Upper lobe of left lung (tissue), 6 donors: ENCODE data around the gene ZNF813. TPM values are rescaled to one million over a fixed set of nuclear protein-coding genes. Genes with fewer than 3 reads are reported as not detected.

Experiments
- ATAC-seq, 2 donors: fragments of 200-7000 bp; cut with Tn5 transposase; one replicate each; pipeline ENCODE4 v1.9.1; 2022; ENCODE audit warnings: mild to moderate bottlenecking in 2 of 2, moderate library complexity in 2 of 2; ENCODE audit not compliant: low FRiP score in 2 of 2
- DNase-seq, 2 donors: peaks; one replicate each; pipeline ENCODE4 v3.0.0-alpha.2; 2019 to 2020
- H3K27ac ChIP-seq, 4 donors: fragments of 200-600 bp; sonication (generic); one replicate each; pipeline ENCODE4 v1.5.1; 2016 to 2019
- H3K27me3 ChIP-seq, 4 donors: fragments of 200-600 bp; sonication (generic); one replicate each; pipeline ENCODE4 v1.5.1; 2017 to 2019
- H3K36me3 ChIP-seq, 4 donors: fragments of 200-600 bp; sonication (generic); one replicate each; pipeline ENCODE4 v1.5.1; 2016 to 2019
- H3K4me1 ChIP-seq, 4 donors: fragments of 200-600 bp; sonication (generic); one replicate each; pipeline ENCODE4 v1.5.1; 2018 to 2019
- H3K4me3 ChIP-seq, 4 donors: fragments of 200-600 bp; sonication (generic); one replicate each; pipeline ENCODE4 v1.5.1; 2017 to 2019; ENCODE audit warnings: mild to moderate bottlenecking in 2 of 4, moderate library complexity in 1 of 4
- H3K9me3 ChIP-seq, 4 donors: fragments of 200-600 bp; sonication (generic); one replicate each; pipeline ENCODE4 v1.5.1; 2018 to 2019
- EP300 ChIP-seq, 4 donors: sonication (generic); formaldehyde crosslinking; IDR thresholded peaks; one replicate each; pipeline ENCODE4 v1.5.1; 2017; ENCODE audit warnings: antibody characterized with exemption in 4 of 4, control low read depth in 2 of 4
- POLR2A ChIP-seq, 4 donors: fragments of 450-650 bp; IDR thresholded peaks; one replicate each; pipeline ENCODE4 v1.5.1; 2016 to 2017; ENCODE audit warnings: antibody characterized with exemption in 4 of 4, mild to moderate bottlenecking in 2 of 4
- POLR2AphosphoS5 ChIP-seq, 2 donors: sonication (generic); formaldehyde crosslinking; IDR thresholded peaks; one replicate each; pipeline ENCODE4 v1.5.1; 2017; ENCODE audit warnings: antibody characterized with exemption in 2 of 2
- WGBS, 2 donors: methylation state at CpG; one replicate each; pipeline ENCODE4 v1.1.5; 2017 to 2018; 5-methylcytosine and 5-hydroxymethylcytosine counted together
- total RNA-seq, 6 donors: library from RNA; depleted of rRNA in 4 of 6; stranded (reverse); fragments of >200 nt in 4 of 6; gene quantifications; one replicate each; pipeline versions ENCODE4 v1.1.0 to v1.2.1, GENCODE V29; 2016 to 2021
- TF ChIP-seq, protein P1 (sequence below), 6 experiments: fragments of 450-650 bp in 4 of 6; fragments of 200-600 bp in 2 of 6; sonication (generic) in 2 of 6; IDR thresholded peaks; one replicate each; pipeline ENCODE4 v1.5.1; 2016 to 2019; ENCODE audit warnings: antibody characterized with exemption in 6 of 6
- donor health status: DM: no; HTN: no; CAD: no; lungs with moderate emphysema.
- donor health status: DM: no; HTN: yes; CAD: no; lungs with severe emphysema.

The ZNF813 gene
- total RNA-seq, 6 donors from 2014 or later: 2.2 to 8.4 (median 3.1) TPM

DNA sequence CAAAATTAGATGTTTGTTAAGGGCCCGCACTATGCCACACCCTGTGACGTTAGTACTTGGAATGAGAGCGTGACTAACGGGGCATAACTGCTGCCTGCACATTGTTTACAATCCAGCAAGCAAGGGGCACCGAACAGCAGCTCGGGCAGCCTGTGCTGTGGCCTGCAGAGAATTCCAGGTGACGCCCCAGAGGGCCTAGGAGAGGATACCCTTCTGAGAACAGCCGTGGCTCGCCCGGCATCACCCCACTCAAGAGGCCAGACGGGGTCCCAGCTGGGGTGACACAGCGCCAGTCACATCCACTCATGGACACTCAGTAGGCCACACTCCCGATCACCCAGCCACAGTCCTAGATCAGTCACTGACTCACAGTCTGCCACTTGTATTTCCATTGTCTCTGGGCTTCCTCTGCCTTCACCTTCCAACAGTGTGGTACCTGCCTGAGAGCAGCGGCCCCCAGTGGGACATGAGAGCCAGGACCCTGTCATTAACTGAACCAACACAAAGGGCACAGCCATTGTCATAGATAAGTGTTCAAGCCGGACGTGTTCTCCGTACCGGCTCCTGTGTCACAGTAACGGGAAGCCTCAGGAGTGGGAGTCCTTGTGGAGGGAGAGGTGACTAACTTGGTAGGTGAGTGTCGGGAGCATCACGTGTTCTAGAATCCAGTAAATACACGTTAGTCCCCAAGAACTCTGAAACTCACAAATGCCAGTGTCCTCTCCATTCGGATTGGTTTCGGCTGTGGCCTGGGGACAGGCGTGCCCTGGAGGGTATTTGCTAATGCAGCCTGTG is 77.9 kb downstream of the ZNF813 start:
- Histone ChIP-seq H3K27me3 (no peaks in the 10 kb centered on the region), H3K4me1 (peaks cover 13 to 41% (median 38%) of the 10 kb centered on the region in 4 donors), H3K36me3 (peaks cover 0 to 37% (median 5%) of the 10 kb centered on the region in 4 donors), H3K4me3 (no peak overlapping the region), H3K27ac (peak overlapping the region; percentile 72 to 86 (median 78)), H3K9me3 (no peaks in the 10 kb centered on the region)
- no peak for TF ChIP-seq EP300 (IDR thresholded peaks at IDR 0.05)
- TF ChIP-seq POLR2AphosphoS5 (IDR thresholded peaks at IDR 0.05): peak; percentile 20 to 36
- TF ChIP-seq, protein P1, sequence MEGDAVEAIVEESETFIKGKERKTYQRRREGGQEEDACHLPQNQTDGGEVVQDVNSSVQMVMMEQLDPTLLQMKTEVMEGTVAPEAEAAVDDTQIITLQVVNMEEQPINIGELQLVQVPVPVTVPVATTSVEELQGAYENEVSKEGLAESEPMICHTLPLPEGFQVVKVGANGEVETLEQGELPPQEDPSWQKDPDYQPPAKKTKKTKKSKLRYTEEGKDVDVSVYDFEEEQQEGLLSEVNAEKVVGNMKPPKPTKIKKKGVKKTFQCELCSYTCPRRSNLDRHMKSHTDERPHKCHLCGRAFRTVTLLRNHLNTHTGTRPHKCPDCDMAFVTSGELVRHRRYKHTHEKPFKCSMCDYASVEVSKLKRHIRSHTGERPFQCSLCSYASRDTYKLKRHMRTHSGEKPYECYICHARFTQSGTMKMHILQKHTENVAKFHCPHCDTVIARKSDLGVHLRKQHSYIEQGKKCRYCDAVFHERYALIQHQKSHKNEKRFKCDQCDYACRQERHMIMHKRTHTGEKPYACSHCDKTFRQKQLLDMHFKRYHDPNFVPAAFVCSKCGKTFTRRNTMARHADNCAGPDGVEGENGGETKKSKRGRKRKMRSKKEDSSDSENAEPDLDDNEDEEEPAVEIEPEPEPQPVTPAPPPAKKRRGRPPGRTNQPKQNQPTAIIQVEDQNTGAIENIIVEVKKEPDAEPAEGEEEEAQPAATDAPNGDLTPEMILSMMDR (IDR thresholded peaks at IDR 0.05): no peak
- TF ChIP-seq POLR2A (IDR thresholded peaks at IDR 0.05): peak in 1 of 4 donors; percentile 24
- DNase-seq (peak in 1 of 2 donors; percentile 40), ATAC-seq (peak; percentile 39 to 75)
- WGBS, 2 donors: 81 to 87% methylated on average over 22 to 23 of the region's 25 CpGs

Other genes with a start within 250 kb of the ZNF813 start
- gene ZNF677, start 212.9 kb upstream of the ZNF813 start, total RNA-seq: 10 to 100 TPM in 4 of 6 donors, 1 to 10 TPM in 2; 5.2 to 19.9 (median 12.5) TPM
- gene VN1R2, start 209.4 kb upstream of the ZNF813 start, total RNA-seq: not detected
- not detected for gene VN1R4, start 200.0 kb upstream of the ZNF813 start, total RNA-seq
- 10 to 100 TPM in 1 of 6 donors, 1 to 10 TPM in 5; 3.2 to 11.4 (median 6.2) TPM for gene ZNF845, start 134.0 kb upstream of the ZNF813 start, total RNA-seq
- gene ZNF525, start 102.0 kb upstream of the ZNF813 start, total RNA-seq: 10 to 100 TPM in 3 of 6 donors, 1 to 10 TPM in 3; 2.4 to 15.7 (median 9.9) TPM
- 10 to 100 TPM in 3 of 6 donors, 1 to 10 TPM in 3; 7.9 to 21.0 (median 10.5) TPM for gene ZNF765, start 72.6 kb upstream of the ZNF813 start, total RNA-seq
- gene ZNF761, start 35.7 kb upstream of the ZNF813 start, total RNA-seq: 10 to 100 TPM in 2 of 6 donors, 1 to 10 TPM in 4; 5.0 to 26.2 (median 9.5) TPM
- gene ZNF331, start 70.4 kb downstream of the ZNF813 start, total RNA-seq: 10 to 100 TPM; 26.3 to 80.0 (median 47.1) TPM
- gene DPRX, start 164.3 kb downstream of the ZNF813 start, total RNA-seq: not detected